Measurements from ENCODE around the gene FEM1A. TPM values are rescaled to one million over a fixed set of nuclear protein-coding genes. Genes with fewer than 3 reads are reported as not detected.

The FEM1A gene
- total and polyA plus RNA-seq, 10 of the 15 experiments (the other 5 are each of a cell fraction or from before 2014, with no cell fraction given) = 0.27 to 17.4 (median 3.8) TPM

DNA sequence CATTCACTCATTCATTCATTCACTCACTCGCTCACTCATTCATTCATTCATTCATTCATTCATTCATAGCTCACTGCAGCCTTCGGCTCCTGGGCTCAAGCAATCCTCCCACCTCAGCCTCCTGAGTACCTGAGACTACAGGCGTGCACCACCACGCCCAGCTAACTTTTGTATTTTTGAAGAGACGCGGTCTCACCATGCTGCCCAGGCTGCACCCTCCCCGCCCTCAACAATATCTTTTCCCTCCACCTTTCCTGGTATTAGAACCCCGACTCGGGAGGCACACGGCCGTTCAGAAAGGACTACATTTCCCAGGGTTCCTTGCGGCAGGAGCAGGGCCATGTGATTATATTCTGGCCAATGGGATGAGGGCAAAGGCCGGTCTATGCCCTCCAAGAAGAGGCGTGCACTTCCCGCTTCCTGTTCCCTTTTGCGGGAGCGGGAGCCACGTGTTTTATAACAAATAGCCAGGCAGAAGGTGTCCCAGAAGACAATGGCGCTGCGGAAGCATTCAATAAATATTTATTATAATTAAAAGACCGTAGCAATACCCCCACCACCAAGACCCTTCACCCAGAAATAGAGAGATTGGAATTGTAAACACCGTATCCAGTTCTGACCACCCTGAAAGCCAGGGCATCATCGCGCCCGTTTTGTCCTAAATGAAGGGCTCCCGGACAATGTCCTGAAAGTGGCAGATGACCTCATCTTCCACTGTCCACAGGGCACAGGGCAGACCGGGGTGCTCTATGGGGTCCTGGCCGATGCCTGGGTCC, 24.1 kb downstream of the FEM1A start (continued):
- TF ChIP-seq ZBTB11 (CRISPR knock-in tag; IDR thresholded peaks at IDR 0.05) = no peak
- no peak for TF ChIP-seq MTA2 (IDR thresholded peaks at IDR 0.05; ENCODE audit: low read depth)
- TF ChIP-seq STAT1 (conservative IDR thresholded peaks at IDR 0.05) = 0 out of 2 replicates have a peak, but pooled peaks have one; percentile 22
- TF ChIP-seq YY1 (IDR thresholded peaks at IDR 0.05; ENCODE audit: low read depth, low read length) = no peak
- TF ChIP-seq EED (IDR thresholded peaks at IDR 0.05; ENCODE audit: low read depth) = no peak
- TF ChIP-seq ZNF687 (IDR thresholded peaks at IDR 0.05) = no peak
- TF ChIP-seq PBX3 (IDR thresholded peaks at IDR 0.05; ENCODE audit: insufficient replicate concordance, low read depth, low read length) = no peak
- 0 out of 2 replicates have a peak, but pooled peaks have one; percentile 19 for TF ChIP-seq NBN (IDR thresholded peaks at IDR 0.05)
- TF ChIP-seq CBX5 (IDR thresholded peaks at IDR 0.05; ENCODE audit: low read depth) = no peak
- TF ChIP-seq POLR2AphosphoS5 (IDR thresholded peaks at IDR 0.05; ENCODE audit: low read length) = peak; percentile 24; the same call in 1 of the 2 replicates
- no peak for TF ChIP-seq HSF1 (IDR thresholded peaks at IDR 0.05; ENCODE audit: low read depth, low read length)
- TF ChIP-seq SMAD5 (IDR thresholded peaks at IDR 0.05; ENCODE audit: low read depth) = no peak
- TF ChIP-seq ZNF207 (IDR thresholded peaks at IDR 0.05; ENCODE audit: borderline replicate concordance) = no peak
- TF ChIP-seq PML (IDR thresholded peaks at IDR 0.05; ENCODE audit: low read length) = 0 out of 2 replicates have a peak, but pooled peaks have one; percentile 40
- no peak for TF ChIP-seq STAT3 (IDR thresholded peaks at IDR 0.05; ENCODE audit: low read depth, low read length)
- TF ChIP-seq, protein P1, sequence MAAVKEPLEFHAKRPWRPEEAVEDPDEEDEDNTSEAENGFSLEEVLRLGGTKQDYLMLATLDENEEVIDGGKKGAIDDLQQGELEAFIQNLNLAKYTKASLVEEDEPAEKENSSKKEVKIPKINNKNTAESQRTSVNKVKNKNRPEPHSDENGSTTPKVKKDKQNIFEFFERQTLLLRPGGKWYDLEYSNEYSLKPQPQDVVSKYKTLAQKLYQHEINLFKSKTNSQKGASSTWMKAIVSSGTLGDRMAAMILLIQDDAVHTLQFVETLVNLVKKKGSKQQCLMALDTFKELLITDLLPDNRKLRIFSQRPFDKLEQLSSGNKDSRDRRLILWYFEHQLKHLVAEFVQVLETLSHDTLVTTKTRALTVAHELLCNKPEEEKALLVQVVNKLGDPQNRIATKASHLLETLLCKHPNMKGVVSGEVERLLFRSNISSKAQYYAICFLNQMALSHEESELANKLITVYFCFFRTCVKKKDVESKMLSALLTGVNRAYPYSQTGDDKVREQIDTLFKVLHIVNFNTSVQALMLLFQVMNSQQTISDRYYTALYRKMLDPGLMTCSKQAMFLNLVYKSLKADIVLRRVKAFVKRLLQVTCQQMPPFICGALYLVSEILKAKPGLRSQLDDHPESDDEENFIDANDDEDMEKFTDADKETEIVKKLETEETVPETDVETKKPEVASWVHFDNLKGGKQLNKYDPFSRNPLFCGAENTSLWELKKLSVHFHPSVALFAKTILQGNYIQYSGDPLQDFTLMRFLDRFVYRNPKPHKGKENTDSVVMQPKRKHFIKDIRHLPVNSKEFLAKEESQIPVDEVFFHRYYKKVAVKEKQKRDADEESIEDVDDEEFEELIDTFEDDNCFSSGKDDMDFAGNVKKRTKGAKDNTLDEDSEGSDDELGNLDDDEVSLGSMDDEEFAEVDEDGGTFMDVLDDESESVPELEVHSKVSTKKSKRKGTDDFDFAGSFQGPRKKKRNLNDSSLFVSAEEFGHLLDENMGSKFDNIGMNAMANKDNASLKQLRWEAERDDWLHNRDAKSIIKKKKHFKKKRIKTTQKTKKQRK (IDR thresholded peaks at IDR 0.05; ENCODE audit: low read depth, low read length) = no peak

Measured in GM12878 (cell line).